Measurements from ENCODE around the gene GSC2. TPM values are rescaled to one million over a fixed set of nuclear protein-coding genes. Genes with fewer than 3 reads are reported as not detected.
A peak's percentile ranks its signal among the peaks of the same experiment; 100 is the strongest.

GSC2 gene
- polyA plus RNA-seq = not detected

GRCh38 chr22:19149991-19150390 lies at the start of gene GSC2:
TSS of gene GSC2 (minus strand) at chr22:19150292. CDS start at chr22:19150283, 9 bp downstream.
- Mint-ChIP-seq H3K27ac (peak within 1 kb of the TSS in 1 of 3 donors; percentile 82), H3K36me3 (no peaks in the 10 kb centered on the region), H3K4me1 (peaks cover 3 to 8% (median 4%) of the 10 kb centered on the region in 3 donors), H3K9me3 (peaks cover 0 to 3% (median 0%) of the 10 kb centered on the region in 3 donors), H3K27me3 (peaks cover 24% of the 10 kb centered on the region), H3K4me3 (peak within 1 kb of the TSS; percentile 4 to 92 (median 66))

GRCh38 chr22:19199479-19199878 lies 49.4 kb upstream of the GSC2 start:
- Mint-ChIP-seq H3K4me3 (no peak overlapping the region), H3K27ac (no peak overlapping the region), H3K36me3 (peaks cover 2% of the 10 kb centered on the region), H3K9me3 (no peaks in the 10 kb centered on the region), H3K27me3 (no peaks in the 10 kb centered on the region), H3K4me1 (peaks cover 8 to 18% (median 16%) of the 10 kb centered on the region in 3 donors)

- peaks cover 8 to 21% (median 16%) of the 10 kb centered on the region in 3 donors for H3K4me1 Mint-ChIP-seq
- peaks cover 2% of the 10 kb centered on the region for H3K36me3 Mint-ChIP-seq
- no peak overlapping the region for H3K4me3 Mint-ChIP-seq
- H3K27ac Mint-ChIP-seq = peak overlapping the region in 1 of 3 donors; percentile 1
- H3K27me3 Mint-ChIP-seq = no peaks in the 10 kb centered on the region
- peaks cover 0 to 2% (median 0%) of the 10 kb centered on the region in 3 donors for H3K9me3 Mint-ChIP-seq
Observed at GRCh38 chr22:19197997-19198865, 48.1 kb upstream of the GSC2 start.

- H3K9me3 Mint-ChIP-seq = peaks cover 0 to 2% (median 0%) of the 10 kb centered on the region in 3 donors
- H3K36me3 Mint-ChIP-seq = no peaks in the 10 kb centered on the region
- peak overlapping the region in 1 of 3 donors; percentile 91 for H3K27ac Mint-ChIP-seq
- peaks cover 8 to 21% (median 16%) of the 10 kb centered on the region in 3 donors for H3K4me1 Mint-ChIP-seq
- H3K4me3 Mint-ChIP-seq = no peak overlapping the region
- no peaks in the 10 kb centered on the region for H3K27me3 Mint-ChIP-seq
Observed at GRCh38 chr22:19196841-19197612, 46.9 kb upstream of the GSC2 start.

- Mint-ChIP-seq H3K4me1 (peaks cover 8 to 21% (median 16%) of the 10 kb centered on the region in 3 donors), H3K27me3 (peaks cover 1% of the 10 kb centered on the region), H3K27ac (no peak overlapping the region), H3K4me3 (peak overlapping the region in 1 of 4 donors; percentile 81), H3K9me3 (peaks cover 0 to 2% (median 0%) of the 10 kb centered on the region in 3 donors), H3K36me3 (no peaks in the 10 kb centered on the region)
Observed at GRCh38 chr22:19195796-19196731, 46.0 kb upstream of the GSC2 start.

GRCh38 chr22:19194766-19195536 lies 44.9 kb upstream of the GSC2 start:
- Mint-ChIP-seq H3K36me3 (no peaks in the 10 kb centered on the region), H3K4me1 (peaks cover 8 to 21% (median 16%) of the 10 kb centered on the region in 3 donors), H3K9me3 (peaks cover 0 to 2% (median 0%) of the 10 kb centered on the region in 3 donors), H3K4me3 (peak overlapping the region in 2 of 4 donors; percentile 52 to 60), H3K27ac (no peak overlapping the region), H3K27me3 (peaks cover 1% of the 10 kb centered on the region)

- H3K4me1 Mint-ChIP-seq = peaks cover 8 to 21% (median 16%) of the 10 kb centered on the region in 3 donors
- H3K27me3 Mint-ChIP-seq = peaks cover 1% of the 10 kb centered on the region
- H3K9me3 Mint-ChIP-seq = peaks cover 0 to 2% (median 0%) of the 10 kb centered on the region in 3 donors
- H3K36me3 Mint-ChIP-seq = no peaks in the 10 kb centered on the region
- no peak overlapping the region for H3K27ac Mint-ChIP-seq
- H3K4me3 Mint-ChIP-seq = no peak overlapping the region
Observed at GRCh38 chr22:19193879-19194278, 43.8 kb upstream of the GSC2 start.

GRCh38 chr22:19187716-19188563 lies 37.8 kb upstream of the GSC2 start:
- H3K4me1 Mint-ChIP-seq = no peaks in the 10 kb centered on the region
- peak overlapping the region in 1 of 3 donors; percentile 61 for H3K27ac Mint-ChIP-seq
- peaks cover 3% of the 10 kb centered on the region for H3K27me3 Mint-ChIP-seq
- no peak overlapping the region for H3K4me3 Mint-ChIP-seq
- no peaks in the 10 kb centered on the region for H3K9me3 Mint-ChIP-seq
- peaks cover 1% of the 10 kb centered on the region for H3K36me3 Mint-ChIP-seq

GRCh38 chr22:19184276-19184997 lies 34.3 kb upstream of the GSC2 start:
- Mint-ChIP-seq H3K27ac (no peak overlapping the region), H3K9me3 (no peaks in the 10 kb centered on the region), H3K27me3 (peaks cover 2% of the 10 kb centered on the region), H3K36me3 (peaks cover 1% of the 10 kb centered on the region), H3K4me1 (peaks cover 5 to 13% (median 10%) of the 10 kb centered on the region in 3 donors), H3K4me3 (no peak overlapping the region)

GRCh38 chr22:19183216-19183615 lies 33.1 kb upstream of the GSC2 start:
- Mint-ChIP-seq H3K36me3 (peaks cover 1% of the 10 kb centered on the region), H3K4me1 (peaks cover 5 to 14% (median 14%) of the 10 kb centered on the region in 3 donors), H3K4me3 (peak overlapping the region in 1 of 4 donors; percentile 56), H3K27me3 (peaks cover 2% of the 10 kb centered on the region), H3K27ac (peak overlapping the region in 1 of 3 donors; percentile 39), H3K9me3 (no peaks in the 10 kb centered on the region)

GRCh38 chr22:19182472-19183157 lies 32.5 kb upstream of the GSC2 start:
- Mint-ChIP-seq H3K27me3 (peaks cover 2% of the 10 kb centered on the region), H3K27ac (peak overlapping the region in 2 of 3 donors; percentile 39 to 61), H3K36me3 (no peaks in the 10 kb centered on the region), H3K4me3 (peak overlapping the region in 2 of 4 donors; percentile 41 to 56), H3K4me1 (peaks cover 6 to 14% (median 14%) of the 10 kb centered on the region in 3 donors), H3K9me3 (no peaks in the 10 kb centered on the region)
